Fibroblast of the aortic adventitia (primary cell): ENCODE measurements around the gene SALL1. TPM values are rescaled to one million over a fixed set of nuclear protein-coding genes. Genes with fewer than 3 reads are reported as not detected.
A peak's percentile ranks its signal among the peaks of the same experiment; 100 is the strongest.

Experiments
- DNase-seq: peaks from one replicate; pipeline ENCODE4 v3.0.0-alpha.2; 2010; ENCODE audit warnings: low read depth
- H3K4me3 ChIP-seq: 2 replicates; pipeline ENCODE4 v1.5.1; 2011; ENCODE audit warnings: low read depth, mild to moderate bottlenecking, control low read depth, low read length, moderate library complexity
- CTCF ChIP-seq: IDR thresholded peaks from 2 replicates; pipeline ENCODE4 v1.5.1; 2011; ENCODE audit warnings: mild to moderate bottlenecking, low read length, control low read depth, inconsistent platforms; ENCODE audit not compliant: insufficient read depth
- total RNA-seq: library from RNA; depleted of rRNA; stranded (reverse); fragments of >200 nt; gene quantifications from 2 replicates; pipeline ENCODE4 v1.2.3, GENCODE V29; 2012; ENCODE audit warnings: low replicate concordance

The SALL1 gene
- total RNA-seq, 1 donor, result 2.6 TPM

GRCh38 chr16:51150165-51150887, 744 bp downstream of the SALL1 start:
- DNase-seq, result no peak

GRCh38 chr16:51149721-51150164, 1.3 kb downstream of the SALL1 start:
- no peak for DNase-seq
- peak overlapping the region; percentile 83 for H3K4me3 ChIP-seq
- TF ChIP-seq CTCF, result no peak

More at GRCh38 chr16:51150165-51150887, 744 bp downstream of the SALL1 start:
- no peak for TF ChIP-seq CTCF
- peak overlapping the region; percentile 83 for H3K4me3 ChIP-seq

- no peak for TF ChIP-seq CTCF
- peak overlapping the region; percentile 17 for H3K4me3 ChIP-seq
Observed at GRCh38 chr16:51149251-51149661, 1.8 kb downstream of the SALL1 start.

GRCh38 chr16:51148678-51149228, 2.3 kb downstream of the SALL1 start:
- DNase-seq, result peak; percentile 39
- TF ChIP-seq CTCF, result no peak
- no peak overlapping the region for H3K4me3 ChIP-seq

More at GRCh38 chr16:51149251-51149661, 1.8 kb downstream of the SALL1 start:
- DNase-seq, result no peak

- DNase-seq, result no peak
- H3K4me3 ChIP-seq, result no peak overlapping the region
- TF ChIP-seq CTCF, result no peak
Observed at GRCh38 chr16:51147776-51148677, 3.0 kb downstream of the SALL1 start.

- TF ChIP-seq CTCF, result peak; percentile 59
- peak; percentile 71 for DNase-seq
- H3K4me3 ChIP-seq, result peak overlapping the region; percentile 44
Observed at GRCh38 chr16:51146256-51146924, 4.7 kb downstream of the SALL1 start.
